Ascending aorta (tissue), 2 donors: ENCODE results near the gene TRMT6. TPM values are rescaled to one million over a fixed set of nuclear protein-coding genes. Genes with fewer than 3 reads are reported as not detected.

Experiments
- DNase-seq, 2 donors: peaks; one replicate each; pipeline ENCODE4 v3.0.0-alpha.2; 2019; ENCODE audit warnings: low spot score in 2 of 2
- H3K27ac ChIP-seq, 2 donors: fragments of 200-600 bp; sonication (generic); one replicate each; pipeline ENCODE4 v1.5.1; 2016 to 2017; ENCODE audit warnings: mild to moderate bottlenecking in 1 of 2
- H3K27me3 ChIP-seq: fragments of 200-600 bp; sonication (generic); one replicate; pipeline ENCODE4 v1.5.1; 2017
- H3K36me3 ChIP-seq, 2 donors: fragments of 200-600 bp; sonication (generic); one replicate each; pipeline ENCODE4 v1.5.1; 2016
- H3K4me1 ChIP-seq, 2 donors: fragments of 200-600 bp; sonication (generic); one replicate each; pipeline ENCODE4 v1.5.1; 2016 to 2017; ENCODE audit warnings: mild to moderate bottlenecking in 1 of 2
- H3K4me3 ChIP-seq, 2 donors: fragments of 200-600 bp; sonication (generic); one replicate each; pipeline ENCODE4 v1.5.1; 2016 to 2017; ENCODE audit warnings: mild to moderate bottlenecking in 1 of 2
- H3K9me3 ChIP-seq, 2 donors: fragments of 200-600 bp; sonication (generic); one replicate each; pipeline ENCODE4 v1.5.1; 2016
- intact Hi-C: fragments of 100-400 bp; cut with DNase I; formaldehyde crosslinking; loops from one replicate; pipeline ENCODE4 v1.15.1; 2023
- total RNA-seq: library from RNA; depleted of rRNA; stranded (reverse); fragments of >200 nt; gene quantifications from one replicate; pipeline ENCODE4 v1.1.0, GENCODE V29; 2016
- TF ChIP-seq, protein P1 (sequence below), 3 experiments: fragments of 200-600 bp in 2 of 3; fragments of 450-650 bp in 1 of 3; sonication (generic) in 2 of 3; IDR thresholded peaks; one replicate each; pipeline ENCODE4 v1.5.1; 2016 to 2019; ENCODE audit warnings: antibody characterized with exemption in 3 of 3, mild to moderate bottlenecking in 1 of 3, moderate library complexity in 1 of 3

The TRMT6 gene
- total RNA-seq, 1 donor from 2014 or later, result 7.8 TPM

DNA sequence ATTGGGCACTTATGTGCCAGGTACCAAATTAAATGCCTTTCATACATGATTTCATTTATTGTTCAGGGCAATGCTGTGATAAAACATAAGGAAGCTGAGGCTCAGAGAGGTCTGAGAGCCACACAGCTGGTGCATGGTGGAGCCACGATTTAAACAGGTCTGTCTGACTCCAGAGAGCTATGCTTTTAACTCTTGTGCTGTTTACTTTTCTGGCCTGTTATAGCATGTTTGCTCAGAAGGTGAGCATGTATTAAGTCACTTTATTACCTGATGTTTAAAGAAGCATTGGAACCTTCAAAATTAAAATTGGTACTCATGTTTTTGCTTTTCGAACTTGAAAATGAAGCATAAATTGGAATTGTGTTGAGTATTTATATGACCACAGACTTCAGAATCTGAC lies 26.9 kb upstream of the TRMT6 start:
- intact Hi-C loops, result no loop called here
- H3K9me3 ChIP-seq, result no peaks in the 10 kb centered on the region
- H3K27ac ChIP-seq, result no peak overlapping the region

DNA sequence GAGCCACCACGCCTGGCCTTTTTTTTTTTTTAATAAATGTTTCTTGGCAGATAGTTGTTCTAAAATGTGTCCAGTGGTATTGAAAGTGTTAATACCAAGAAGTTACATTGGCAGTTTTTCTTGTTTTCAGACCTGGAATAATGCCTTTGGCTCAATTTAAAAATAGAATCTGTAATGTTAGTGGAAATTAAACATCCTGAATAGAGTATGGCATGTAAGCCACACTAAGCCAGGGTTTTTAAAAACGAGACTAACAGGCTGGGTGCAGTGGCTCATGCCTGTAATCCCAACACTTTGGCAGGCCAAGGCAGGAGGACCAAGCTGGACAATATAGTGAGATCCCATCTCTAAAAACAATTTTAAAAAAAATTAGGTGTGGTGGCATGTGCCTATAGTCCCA lies 25.4 kb upstream of the TRMT6 start:
- Histone ChIP-seq H3K9me3 (no peaks in the 10 kb centered on the region), H3K36me3 (peaks cover 0 to 6% of the 10 kb centered on the region in 2 donors), H3K4me3 (no peak overlapping the region), H3K27me3 (no peaks in the 10 kb centered on the region), H3K27ac (no peak overlapping the region), H3K4me1 (no peaks in the 10 kb centered on the region)
- TF ChIP-seq, protein P1, sequence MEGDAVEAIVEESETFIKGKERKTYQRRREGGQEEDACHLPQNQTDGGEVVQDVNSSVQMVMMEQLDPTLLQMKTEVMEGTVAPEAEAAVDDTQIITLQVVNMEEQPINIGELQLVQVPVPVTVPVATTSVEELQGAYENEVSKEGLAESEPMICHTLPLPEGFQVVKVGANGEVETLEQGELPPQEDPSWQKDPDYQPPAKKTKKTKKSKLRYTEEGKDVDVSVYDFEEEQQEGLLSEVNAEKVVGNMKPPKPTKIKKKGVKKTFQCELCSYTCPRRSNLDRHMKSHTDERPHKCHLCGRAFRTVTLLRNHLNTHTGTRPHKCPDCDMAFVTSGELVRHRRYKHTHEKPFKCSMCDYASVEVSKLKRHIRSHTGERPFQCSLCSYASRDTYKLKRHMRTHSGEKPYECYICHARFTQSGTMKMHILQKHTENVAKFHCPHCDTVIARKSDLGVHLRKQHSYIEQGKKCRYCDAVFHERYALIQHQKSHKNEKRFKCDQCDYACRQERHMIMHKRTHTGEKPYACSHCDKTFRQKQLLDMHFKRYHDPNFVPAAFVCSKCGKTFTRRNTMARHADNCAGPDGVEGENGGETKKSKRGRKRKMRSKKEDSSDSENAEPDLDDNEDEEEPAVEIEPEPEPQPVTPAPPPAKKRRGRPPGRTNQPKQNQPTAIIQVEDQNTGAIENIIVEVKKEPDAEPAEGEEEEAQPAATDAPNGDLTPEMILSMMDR (IDR thresholded peaks at IDR 0.05), result no peak
- no peak for DNase-seq
- intact Hi-C loops, result no loop called here

More for the DNA sequence above, 26.9 kb upstream of the TRMT6 start:
- Histone ChIP-seq H3K4me3 (no peak overlapping the region), H3K27me3 (no peaks in the 10 kb centered on the region), H3K36me3 (peaks cover 0 to 6% of the 10 kb centered on the region in 2 donors), H3K4me1 (no peaks in the 10 kb centered on the region)
- DNase-seq, result no peak
- TF ChIP-seq, protein P1 (IDR thresholded peaks at IDR 0.05), result no peak

DNA sequence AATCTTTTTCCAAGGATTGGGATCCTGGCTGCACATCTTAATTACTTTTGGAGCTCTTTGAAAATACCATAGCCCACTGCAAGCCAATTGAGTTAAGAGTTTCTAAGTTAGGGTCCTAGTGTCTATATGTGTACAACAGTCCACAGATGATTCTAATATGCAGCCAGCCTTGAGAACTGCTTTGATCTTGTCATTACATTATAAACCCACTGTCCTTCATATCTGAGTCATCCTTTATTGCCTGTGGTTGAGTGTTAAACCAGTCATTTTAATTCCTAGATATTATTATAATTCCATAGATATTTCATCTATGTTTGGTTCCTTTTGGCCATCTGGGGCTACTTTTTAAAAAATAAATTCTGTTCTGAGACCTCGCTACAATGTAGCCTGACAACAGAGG lies 24.2 kb upstream of the TRMT6 start:
- intact Hi-C loops, result no loop called here
- Histone ChIP-seq H3K9me3 (no peaks in the 10 kb centered on the region), H3K27me3 (no peaks in the 10 kb centered on the region), H3K4me3 (no peak overlapping the region), H3K4me1 (no peaks in the 10 kb centered on the region), H3K36me3 (peaks cover 0 to 6% of the 10 kb centered on the region in 2 donors), H3K27ac (no peak overlapping the region)
- DNase-seq, result no peak
- TF ChIP-seq, protein P1 (IDR thresholded peaks at IDR 0.05), result no peak

DNA sequence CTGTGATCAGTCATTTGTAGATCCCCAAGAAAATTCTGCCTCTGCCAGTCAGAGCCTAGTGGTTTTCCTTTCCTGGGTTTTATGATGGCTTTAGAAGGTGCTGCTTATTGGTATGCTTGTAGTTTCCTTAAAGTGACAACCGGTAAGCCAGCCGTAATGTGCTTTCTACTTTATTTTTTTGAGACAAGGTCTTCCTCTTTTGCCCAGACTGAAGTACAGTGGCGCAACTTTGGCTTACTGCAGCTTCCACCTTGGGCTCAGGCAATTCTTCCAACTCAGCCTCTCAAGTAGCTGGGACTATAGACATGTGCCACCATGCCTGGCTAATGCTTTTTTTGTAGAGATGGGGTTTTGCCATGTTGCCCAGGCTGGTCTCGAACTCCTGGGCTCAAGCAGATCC lies 23.6 kb upstream of the TRMT6 start:
- Histone ChIP-seq H3K4me3 (no peak overlapping the region), H3K36me3 (peaks cover 0 to 6% of the 10 kb centered on the region in 2 donors), H3K9me3 (no peaks in the 10 kb centered on the region), H3K27me3 (no peaks in the 10 kb centered on the region), H3K27ac (no peak overlapping the region), H3K4me1 (no peaks in the 10 kb centered on the region)
- TF ChIP-seq, protein P1 (IDR thresholded peaks at IDR 0.05), result no peak
- no peak for DNase-seq
- intact Hi-C loops, result no loop called here

DNA sequence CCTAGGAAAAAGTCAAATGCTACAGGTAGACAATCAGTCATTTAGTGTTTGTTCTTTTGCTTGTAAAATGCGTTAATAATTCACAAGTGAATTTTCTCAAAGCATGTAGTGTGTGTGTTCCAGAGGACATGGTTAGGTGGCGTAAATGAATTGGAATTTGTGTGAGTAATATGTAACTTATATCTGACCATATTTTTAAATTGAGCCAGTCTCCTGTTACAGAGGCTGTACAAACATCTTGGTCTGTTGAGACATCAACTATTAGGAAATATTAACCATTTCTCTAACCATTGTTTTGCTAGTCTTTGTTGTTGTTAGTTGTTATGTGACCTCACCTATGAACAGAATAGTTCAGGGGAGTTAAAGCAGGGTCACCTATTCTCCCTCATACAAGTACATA lies 22.8 kb upstream of the TRMT6 start:
- no peaks in the 10 kb centered on the region for H3K27me3 ChIP-seq
- DNase-seq, result no peak
- TF ChIP-seq, protein P1 (IDR thresholded peaks at IDR 0.05), result no peak
- H3K4me1 ChIP-seq, result no peaks in the 10 kb centered on the region
- intact Hi-C loops, result no loop called here
- no peaks in the 10 kb centered on the region for H3K9me3 ChIP-seq
- no peak overlapping the region for H3K27ac ChIP-seq
- no peak overlapping the region for H3K4me3 ChIP-seq
- peaks cover under 1 to 6% of the 10 kb centered on the region in 2 donors for H3K36me3 ChIP-seq

DNA sequence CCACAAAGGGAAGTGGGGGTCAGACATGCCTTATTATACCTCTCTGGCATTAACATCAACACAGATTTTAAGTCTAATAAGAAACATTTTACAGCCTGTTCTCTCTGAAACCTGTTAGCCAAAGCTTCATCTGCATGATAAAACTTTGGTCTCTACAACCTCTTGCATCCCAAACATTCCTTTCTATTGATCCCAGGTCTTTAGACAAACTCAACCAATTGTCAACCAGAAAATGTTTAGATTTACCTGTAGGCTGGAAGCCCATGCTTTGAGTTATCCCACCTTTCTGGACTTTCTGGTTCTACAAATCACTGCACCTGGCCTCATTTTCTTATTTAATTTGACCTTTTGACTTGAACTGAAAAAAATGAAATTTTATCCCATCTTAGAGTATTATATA lies 20.9 kb upstream of the TRMT6 start:
- Histone ChIP-seq H3K4me3 (no peak overlapping the region), H3K27ac (no peak overlapping the region), H3K36me3 (peaks cover 0 to 13% of the 10 kb centered on the region in 2 donors), H3K4me1 (no peaks in the 10 kb centered on the region), H3K9me3 (no peaks in the 10 kb centered on the region), H3K27me3 (no peaks in the 10 kb centered on the region)
- TF ChIP-seq, protein P1 (IDR thresholded peaks at IDR 0.05), result no peak
- DNase-seq, result no peak
- intact Hi-C loops, result no loop called here
